ENCODE data around the gene WT1. TPM values are rescaled to one million over a fixed set of nuclear protein-coding genes. Genes with fewer than 3 reads are reported as not detected.

The WT1 gene
- total and polyA plus RNA-seq, 4 donors, result 0.05 to 0.06 TPM; not detected in 2

GRCh38 chr11:32391479-32391878 is 43.9 kb downstream of the WT1 start:
- Histone ChIP-seq H3K27ac (ENCODE audit: low read depth in 1 of 2, low read length in 2 of 2) (no peak overlapping the region), H3K4me1 (ENCODE audit: control insufficient read depth in 4 of 4, insufficient read depth in 4 of 4, low read length in 3 of 4) (no peaks in the 10 kb centered on the region), H3K9me3 (ENCODE audit: control insufficient read depth in 4 of 4, low read length in 3 of 4) (no peaks in the 10 kb centered on the region), H3K4me3 (ENCODE audit: low read depth in 1 of 3, low read length in 3 of 3) (no peak overlapping the region), H3K27me3 (ENCODE audit: control insufficient read depth in 4 of 4, insufficient read depth in 4 of 4, low read length in 3 of 4) (no peaks in the 10 kb centered on the region), H3K9ac (ENCODE audit: low read depth in 1 of 2, low read length in 2 of 2) (no peak overlapping the region), H3K36me3 (ENCODE audit: control insufficient read depth in 4 of 4, insufficient read depth in 3 of 4, low read depth in 1 of 4, low read length in 3 of 4) (no peaks in the 10 kb centered on the region)
- TF ChIP-seq ZBTB33 (IDR thresholded peaks at IDR 0.05) (no peak), CTCF (IDR thresholded peaks at IDR 0.05; ENCODE audit: low read depth, low read length, missing input control) (no peak), FOXA1 (IDR thresholded peaks at IDR 0.05) (no peak), MAX (IDR thresholded peaks at IDR 0.05) (no peak), REST (IDR thresholded peaks at IDR 0.05) (no peak), ATF3 (IDR thresholded peaks at IDR 0.05) (no peak), HNF4G (IDR thresholded peaks at IDR 0.05) (no peak)
- no peak for DNase-seq (ENCODE audit: low spot score)
- WGBS, result 73% methylated on average over 3 of the region's 3 CpGs

GRCh38 chr11:32390712-32391111 is 44.6 kb downstream of the WT1 start:
- TF ChIP-seq FOXA1 (IDR thresholded peaks at IDR 0.05) (no peak), REST (IDR thresholded peaks at IDR 0.05) (no peak), CTCF (IDR thresholded peaks at IDR 0.05; ENCODE audit: low read depth, low read length, missing input control) (no peak), NR2F2 (IDR thresholded peaks at IDR 0.05) (no peak), RAD21 (IDR thresholded peaks at IDR 0.05) (no peak), YY1 (IDR thresholded peaks at IDR 0.05) (no peak), MAX (IDR thresholded peaks at IDR 0.05) (no peak), ZBTB33 (IDR thresholded peaks at IDR 0.05) (no peak)
- DNase-seq (ENCODE audit: low spot score), result no peak
- Histone ChIP-seq H3K4me1 (ENCODE audit: control insufficient read depth in 4 of 4, insufficient read depth in 4 of 4, low read length in 3 of 4) (no peaks in the 10 kb centered on the region), H3K4me3 (ENCODE audit: low read depth in 1 of 3, low read length in 3 of 3) (no peak overlapping the region), H3K36me3 (ENCODE audit: control insufficient read depth in 4 of 4, insufficient read depth in 3 of 4, low read depth in 1 of 4, low read length in 3 of 4) (no peaks in the 10 kb centered on the region), H3K9me3 (ENCODE audit: control insufficient read depth in 4 of 4, low read length in 3 of 4) (no peaks in the 10 kb centered on the region), H3K9ac (ENCODE audit: low read depth in 1 of 2, low read length in 2 of 2) (no peak overlapping the region), H3K27me3 (ENCODE audit: control insufficient read depth in 4 of 4, insufficient read depth in 4 of 4, low read length in 3 of 4) (no peaks in the 10 kb centered on the region), H3K27ac (ENCODE audit: low read depth in 1 of 2, low read length in 2 of 2) (no peak overlapping the region)
- 90% methylated on average over 1 of the region's 1 CpG for WGBS

Measured in liver (tissue), 9 donors.